Fibroblast of villous mesenchyme (primary cell): ENCODE data around the gene DKK1. TPM values are rescaled to one million over a fixed set of nuclear protein-coding genes. Genes with fewer than 3 reads are reported as not detected.
A peak's percentile ranks its signal among the peaks of the same experiment; 100 is the strongest.
"Not testable (repeated sequence)": the region's sequence is repeated elsewhere in the genome, so short reads cannot be mapped to it uniquely, and the experiment has no call there.

Experiments used
- DNase-seq: peaks from one replicate; pipeline ENCODE4 v3.0.0-alpha.2; 2010; ENCODE audit warnings: low read depth
- H3K4me3 ChIP-seq: 2 replicates; pipeline ENCODE4 v1.5.1; 2011; ENCODE audit warnings: low read depth, mild to moderate bottlenecking, low read length
- CTCF ChIP-seq: IDR thresholded peaks from 2 replicates; pipeline ENCODE4 v1.5.1; 2012; ENCODE audit warnings: low read depth, mild to moderate bottlenecking, low read length; ENCODE audit not compliant: insufficient read depth
- total RNA-seq: library from RNA; depleted of rRNA; stranded (reverse); fragments of >200 nt; gene quantifications from 2 replicates; pipeline ENCODE4 v1.2.3, GENCODE V29; 2012

DKK1 gene
- total RNA-seq, 1 donor = 138 TPM

DNA sequence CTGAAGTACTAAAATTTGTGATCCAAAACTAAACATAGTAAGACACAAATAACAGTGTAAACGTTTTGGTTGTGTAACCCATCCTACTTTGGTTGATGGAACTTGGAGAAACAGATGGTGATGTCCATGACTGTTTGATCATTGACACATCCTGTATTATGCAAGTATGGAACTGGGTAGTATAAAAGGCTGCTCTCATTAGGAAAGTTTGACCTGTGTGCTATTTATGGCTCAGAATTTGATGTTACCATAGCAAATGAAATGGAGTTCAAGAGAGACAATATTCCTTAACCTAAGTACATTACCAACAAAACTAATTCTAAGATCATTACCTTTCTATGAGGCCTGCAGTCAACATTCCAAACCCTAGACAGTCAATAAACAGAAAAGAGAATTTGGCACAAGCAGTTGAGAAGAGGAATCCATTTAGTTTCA lies 39.9 kb downstream of the DKK1 start:
- TF ChIP-seq CTCF = no peak
- H3K4me3 ChIP-seq = no peak overlapping the region
- peak; percentile 92 for DNase-seq

DNA sequence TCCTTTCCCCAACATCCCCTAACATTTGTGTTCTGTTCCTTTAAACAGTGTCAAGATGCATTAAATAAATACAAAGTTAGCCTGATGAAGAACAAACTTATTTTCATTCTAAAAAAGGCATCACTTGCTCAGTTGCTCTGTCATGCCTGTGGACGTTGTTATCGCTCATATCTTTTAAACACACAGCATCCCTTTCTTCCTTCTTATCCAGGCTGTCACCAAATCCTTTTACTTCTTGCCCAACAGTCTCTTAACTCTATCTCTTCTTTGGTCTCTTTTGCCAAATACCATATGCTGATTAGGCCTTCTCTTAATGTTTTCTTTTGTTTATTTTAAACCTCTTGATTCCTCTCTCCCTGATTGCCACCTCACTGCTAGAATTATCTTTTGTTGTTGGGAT lies 43.9 kb downstream of the DKK1 start:
- peak; percentile 39 for DNase-seq
- no peak for TF ChIP-seq CTCF
- no peak overlapping the region for H3K4me3 ChIP-seq

GRCh38 chr10:52359441-52359840 lies 45.4 kb downstream of the DKK1 start:
- no peak for TF ChIP-seq CTCF
- DNase-seq = no peak
- H3K4me3 ChIP-seq = no peak overlapping the region

DNA sequence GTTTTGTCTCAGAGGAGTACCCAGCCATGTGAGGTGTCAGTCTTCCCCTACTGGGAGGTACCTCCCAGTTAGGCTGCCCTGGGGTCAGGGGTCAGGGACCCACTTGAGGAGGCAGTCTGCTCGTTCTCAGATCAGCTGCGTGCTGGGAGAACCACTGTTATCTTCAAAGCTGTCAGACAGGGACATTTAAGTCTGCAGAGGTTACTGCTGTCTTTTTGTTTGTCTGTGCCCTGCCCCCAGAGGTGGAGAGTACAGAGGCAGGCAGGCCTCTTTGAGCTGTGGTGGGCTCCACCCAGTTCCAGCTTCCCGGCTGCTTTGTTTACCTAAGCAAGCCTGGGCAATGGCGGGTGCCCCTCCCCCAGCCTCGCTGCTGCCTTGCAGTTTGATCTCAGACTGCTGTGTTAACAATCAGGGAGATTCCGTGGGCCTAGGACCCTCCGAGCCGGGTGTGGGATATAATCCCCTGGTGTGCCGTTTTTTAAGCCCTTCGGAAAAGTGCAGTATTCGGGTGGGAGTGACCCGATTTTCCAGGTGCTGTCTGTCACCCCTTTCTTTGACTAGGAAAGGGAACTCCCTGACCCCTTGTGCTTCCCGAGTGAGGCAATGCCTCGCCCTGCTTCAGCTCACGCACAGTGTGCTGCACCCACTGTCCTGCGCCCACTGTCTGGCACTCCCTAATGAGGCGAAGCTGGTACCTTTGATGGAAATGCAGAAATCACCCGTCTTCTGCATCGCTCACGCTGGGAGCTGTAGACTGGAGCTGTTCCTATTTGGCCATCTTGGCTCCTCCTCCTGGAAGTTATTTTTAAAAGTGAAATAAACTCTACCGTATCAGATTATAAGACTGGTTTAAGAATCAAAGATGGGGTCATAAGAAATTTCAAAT lies 51.7 kb downstream of the DKK1 start:
- DNase-seq, H3K4me3 ChIP-seq: not testable (repeated sequence)
